ENCODE results near the gene C15orf61.
A peak's percentile ranks its signal among the peaks of the same experiment; 100 is the strongest.

Gene C15orf61

GRCh38 chr15:67515090-67515489 is 5.8 kb upstream of the C15orf61 start:
- DNase-seq = no peak

GRCh38 chr15:67515557-67515956 is 5.4 kb upstream of the C15orf61 start:
- DNase-seq = no peak

GRCh38 chr15:67520321-67521028 is 456 bp upstream of the C15orf61 start:
- DNase-seq = no peak

- no peak for DNase-seq
Measured at GRCh38 chr15:67521783-67522568, 1.0 kb downstream of the C15orf61 start.

- no peak for DNase-seq
Measured at GRCh38 chr15:67523330-67523729, 2.4 kb downstream of the C15orf61 start.

GRCh38 chr15:67524235-67524634 is 3.3 kb downstream of the C15orf61 start:
- DNase-seq = no peak

GRCh38 chr15:67528513-67528912 is 7.6 kb downstream of the C15orf61 start:
- no peak for DNase-seq

- DNase-seq = peak; percentile 13
Measured at GRCh38 chr15:67531379-67531914, 10.5 kb downstream of the C15orf61 start.

- no peak for DNase-seq
Measured at GRCh38 chr15:67533873-67534272, 12.9 kb downstream of the C15orf61 start.

GRCh38 chr15:67534360-67534759 is 13.4 kb downstream of the C15orf61 start:
- no peak for DNase-seq

- no peak for DNase-seq
Measured at GRCh38 chr15:67537771-67538170, 16.8 kb downstream of the C15orf61 start.

- DNase-seq = peak; percentile 79
Measured at GRCh38 chr15:67542420-67543347, 21.8 kb downstream of the C15orf61 start, which contains the start of gene MAP2K5. MAP2K5 (plus strand) TSS chr15:67542703; CDS start chr15:67543336, 633 bp downstream.

GRCh38 chr15:67543348-67543718 is 22.4 kb downstream of the C15orf61 start:
- no peak for DNase-seq

- DNase-seq = no peak
Measured at GRCh38 chr15:67544475-67544874, 23.5 kb downstream of the C15orf61 start.

GRCh38 chr15:67545864-67546263 is 24.9 kb downstream of the C15orf61 start:
- DNase-seq = no peak

GRCh38 chr15:67547064-67547463 is 26.1 kb downstream of the C15orf61 start:
- no peak for DNase-seq

- DNase-seq = no peak
Measured at GRCh38 chr15:67547836-67548235, 26.9 kb downstream of the C15orf61 start.

- no peak for DNase-seq
Measured at GRCh38 chr15:67548236-67548852, 27.4 kb downstream of the C15orf61 start.

GRCh38 chr15:67548862-67549651 is 28.1 kb downstream of the C15orf61 start:
- no peak for DNase-seq

GRCh38 chr15:67549736-67550135 is 28.8 kb downstream of the C15orf61 start:
- DNase-seq = no peak

GRCh38 chr15:67550522-67550921 is 29.6 kb downstream of the C15orf61 start:
- DNase-seq = no peak

All from stimulated activated CD4-positive, alpha-beta T cell treated with anti-CD3 and anti-CD28 coated beads, Interleukin-1b, Interleukin-23, amount 100 ng/mL, for 48 hours (primary cell).